B cell (primary cell): ENCODE results near the gene STIL. TPM values are rescaled to one million over a fixed set of nuclear protein-coding genes. Genes with fewer than 3 reads are reported as not detected.

Source experiments
- ATAC-seq: fragments of 200-7000 bp; cut with Tn5 transposase; one replicate; pipeline ENCODE4 v1.10.0; 2021; ENCODE audit warnings: low read depth, mild to moderate bottlenecking, moderate number of reproducible peaks, moderate library complexity
- CTCF ChIA-PET: fragments of 350-600 bp; sonication (Branson Sonifier 250); formaldehyde crosslinking; loops from one replicate; lab custom pipeline; 2021; ENCODE audit warnings: antibody characterized with exemption, inconsistent platforms; lab: Charles Lee
- POLR2A ChIA-PET: fragments of 350-600 bp; sonication (Branson Sonifier 250); formaldehyde crosslinking; loops from one replicate; lab custom pipeline; 2021; ENCODE audit warnings: antibody characterized with exemption; lab: Charles Lee
- DNase-seq: peaks from one replicate; pipeline ENCODE4 v3.0.0; 2013
- H2AFZ ChIP-seq: 2 replicates; pipeline ENCODE4 v1.6.1; 2012; ENCODE audit warnings: mild to moderate bottlenecking, low read depth, low read length; ENCODE audit not compliant: insufficient read depth, poor library complexity, severe bottlenecking
- H3K27ac ChIP-seq, 2 donors: 1 replicate in 1 of 2; 2 replicates in 1 of 2; pipeline ENCODE4 v1.5.1; 2012 to 2013; ENCODE audit warnings: low read length in 2 of 2, mild to moderate bottlenecking in 2 of 2, moderate library complexity in 1 of 2
- H3K27me3 ChIP-seq, 4 experiments: fragments of 200-600 bp in 1 of 4; sonication (generic) in 1 of 4; replicated peaks in 1 of 4; 1 replicate in 2 of 4; 2 replicates in 2 of 4; pipeline versions ENCODE4 v1.6.1 to v1.7.0; 2013 to 2016; ENCODE audit warnings: low read length in 3 of 4, mild to moderate bottlenecking in 2 of 4, mixed read lengths in 1 of 4, moderate library complexity in 1 of 4; ENCODE audit not compliant: insufficient read depth in 4 of 4, control insufficient read depth in 3 of 4; ENCODE audit errors: control extremely low read depth in 1 of 4
- H3K36me3 ChIP-seq, 2 experiments: replicated peaks in 1 of 2; 1 replicate in 1 of 2; 2 replicates in 1 of 2; pipeline versions ENCODE4 v1.6.1 to v1.7.1; 2013; ENCODE audit warnings: low read length in 1 of 2; ENCODE audit not compliant: insufficient read depth in 2 of 2, control insufficient read depth in 1 of 2; ENCODE audit errors: control extremely low read depth in 1 of 2, extremely low read depth in 1 of 2
- H3K4me1 ChIP-seq, 2 donors: fragments of 200-600 bp in 1 of 2; sonication (generic) in 1 of 2; 1 replicate in 1 of 2; 2 replicates in 1 of 2; pipeline versions ENCODE4 v1.5.1 to v1.6.1; 2013 to 2017; ENCODE audit warnings: low read length in 2 of 2; ENCODE audit not compliant: control insufficient read depth in 2 of 2, insufficient read depth in 2 of 2
- H3K4me2 ChIP-seq: replicated peaks from 2 replicates; pipeline ENCODE3; 2012; ENCODE audit warnings: mild to moderate bottlenecking, low read depth, low read length; ENCODE audit not compliant: poor library complexity, severe bottlenecking
- H3K4me3 ChIP-seq, 5 experiments: fragments of 200-600 bp in 1 of 5; sonication (generic) in 1 of 5; 1 replicate in 3 of 5; 2 replicates in 2 of 5; pipeline versions ENCODE4 v1.5.1 to v1.7.0; 2011 to 2016; ENCODE audit warnings: low read length in 4 of 5, mild to moderate bottlenecking in 4 of 5, low read depth in 2 of 5, control low read depth in 1 of 5, moderate library complexity in 1 of 5; ENCODE audit not compliant: insufficient read depth in 1 of 5; ENCODE audit errors: control extremely low read depth in 1 of 5, extremely low read depth in 1 of 5
- H3K79me2 ChIP-seq: fragments of 200-600 bp; sonication (generic); one replicate; pipeline ENCODE4 v1.6.0; 2016; ENCODE audit warnings: low read length; ENCODE audit not compliant: control insufficient read depth, insufficient read depth
- H3K9ac ChIP-seq: fragments of 200-600 bp; sonication (generic); 2 replicates; pipeline ENCODE4 v1.6.1; 2017; ENCODE audit warnings: mild to moderate bottlenecking, low read length, moderate library complexity
- H3K9me3 ChIP-seq, 3 donors: one replicate each; pipeline versions ENCODE4 v1.6.1 to v1.7.1; 2013; ENCODE audit warnings: low read length in 2 of 3; ENCODE audit not compliant: control insufficient read depth in 2 of 3, insufficient read depth in 1 of 3; ENCODE audit errors: control extremely low read depth in 1 of 3
- H4K20me1 ChIP-seq: 2 replicates; pipeline ENCODE4 v1.6.0; 2012; ENCODE audit warnings: mild to moderate bottlenecking, low read length; ENCODE audit not compliant: insufficient read depth, control insufficient read depth, poor library complexity, severe bottlenecking
- H3K27ac Mint-ChIP-seq: one replicate; pipeline ENCODE4 v1.8.0; 2021; ENCODE audit warnings: mixed read lengths
- H3K27me3 Mint-ChIP-seq: one replicate; pipeline ENCODE4 v1.8.0; 2021; ENCODE audit warnings: mixed read lengths
- H3K4me1 Mint-ChIP-seq: one replicate; pipeline ENCODE4 v1.8.0; 2021; ENCODE audit warnings: mixed read lengths
- H3K4me3 Mint-ChIP-seq: one replicate; pipeline ENCODE4 v1.8.0; 2021; ENCODE audit warnings: mixed read lengths
- H3K9me3 Mint-ChIP-seq: one replicate; pipeline ENCODE4 v1.8.0; 2022; ENCODE audit warnings: mixed read lengths; ENCODE audit not compliant: insufficient read depth
- EZH2 ChIP-seq: IDR thresholded peaks from 2 replicates; pipeline ENCODE4 v1.6.1; 2012; ENCODE audit warnings: borderline replicate concordance, low read depth, mild to moderate bottlenecking, moderate library complexity, low read length; ENCODE audit not compliant: insufficient read depth, poor library complexity, severe bottlenecking
- WGBS: methylation state at CpG from one replicate; pipeline ENCODE4 v1.1.5; 2013; ENCODE audit warnings: missing lambda C conversion rate; ENCODE audit not compliant: insufficient coverage; 5-methylcytosine and 5-hydroxymethylcytosine counted together
- intact Hi-C: fragments of 100-400 bp; cut with micrococcal nuclease; formaldehyde crosslinking; loops from one replicate; pipeline ENCODE4 v1.10.0; 2022
- polyA plus RNA-seq: library from polyadenylated mRNA; depleted of rRNA; stranded (reverse); fragments of >200 nt; gene quantifications from 2 replicates; pipeline ENCODE4 v1.2.3, GENCODE V29; 2012
- total RNA-seq, 2 donors: library from RNA; stranded (reverse); fragments of 120-200 nt in 1 of 2; gene quantifications; 1 replicate in 1 of 2; 2 replicates in 1 of 2; pipeline versions ENCODE4 v1.2.3 to v1.2.4, GENCODE V29; 2013 to 2022
- TF ChIP-seq, protein P1 (sequence below): fragments of 200-600 bp; IDR thresholded peaks from one replicate; pipeline ENCODE4 v1.8.0; 2022; ENCODE audit warnings: antibody characterized with exemption, mild to moderate bottlenecking

The STIL gene
- total and polyA plus RNA-seq, 2 donors (not counting 1 experiment from before 2014, with no cell fraction given): 0.79 to 1.8 TPM

DNA sequence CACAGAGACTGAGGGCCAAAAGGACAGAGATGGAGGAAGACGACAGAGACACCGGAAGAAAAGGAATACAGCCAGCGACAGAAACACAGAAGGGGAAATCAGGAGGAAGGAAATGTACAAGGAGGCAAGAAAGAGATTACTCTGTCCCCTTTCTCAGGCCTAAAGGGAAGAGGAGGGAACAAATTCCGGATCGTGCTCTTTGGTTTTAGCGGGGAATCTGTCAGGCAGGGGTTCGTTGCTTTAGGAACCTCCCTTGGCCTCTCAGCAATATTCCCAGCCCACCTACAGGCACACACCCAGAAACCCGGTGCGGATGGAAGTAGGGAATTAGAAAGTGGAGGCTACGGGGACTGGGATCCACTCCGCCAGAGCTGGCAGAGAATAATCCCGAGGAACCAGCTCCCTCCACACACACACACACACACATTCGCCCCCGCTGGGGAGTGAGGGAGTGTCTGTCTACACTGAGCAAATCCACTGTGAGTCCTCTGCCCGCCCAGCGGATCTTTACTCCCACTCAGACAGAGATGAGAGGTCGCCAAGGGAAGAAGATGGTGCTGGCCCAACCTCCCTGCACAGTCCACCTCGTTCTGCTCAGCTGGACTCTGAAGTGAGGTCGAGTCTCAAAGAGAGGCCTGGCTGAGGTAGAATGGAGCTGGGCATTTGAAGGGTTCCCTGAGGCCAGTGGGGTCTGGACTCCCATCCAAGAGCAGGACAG, 87.7 kb downstream of the STIL start:
- CTCF ChIA-PET: interaction anchor here (1.1 kb wide), 1 partner anchor 32 kb away, joined by 3 read pairs; no protein-coding TSS in a partner anchor
- DNase-seq: no peak
- H2AFZ ChIP-seq: no peak overlapping the region
- WGBS: 19% methylated on average over 5 of the region's 19 CpGs
- H3K9ac ChIP-seq: no peak overlapping the region
- H3K4me2 ChIP-seq: peak overlapping the region; percentile 69
- intact Hi-C loops: no loop called here
- no peak overlapping the region for H3K27ac ChIP-seq
- H3K9me3 ChIP-seq: peaks cover 0 to 22% (median 0%) of the 10 kb centered on the region in 3 donors
- Mint-ChIP-seq H3K4me3 (peak overlapping the region; percentile 71), H3K27ac (no peak overlapping the region), H3K27me3 (peaks cover 46% of the 10 kb centered on the region), H3K4me1 (peaks cover 28% of the 10 kb centered on the region), H3K9me3 (no peaks in the 10 kb centered on the region)
- H3K79me2 ChIP-seq: no peaks in the 10 kb centered on the region
- H3K4me3 ChIP-seq: no peak overlapping the region
- H3K36me3 ChIP-seq: no peaks in the 10 kb centered on the region
- ATAC-seq: no peak
- POLR2A ChIA-PET: no interaction called here
- peaks cover 32 to 36% of the 10 kb centered on the region in 2 donors for H3K4me1 ChIP-seq
- TF ChIP-seq, protein P1, sequence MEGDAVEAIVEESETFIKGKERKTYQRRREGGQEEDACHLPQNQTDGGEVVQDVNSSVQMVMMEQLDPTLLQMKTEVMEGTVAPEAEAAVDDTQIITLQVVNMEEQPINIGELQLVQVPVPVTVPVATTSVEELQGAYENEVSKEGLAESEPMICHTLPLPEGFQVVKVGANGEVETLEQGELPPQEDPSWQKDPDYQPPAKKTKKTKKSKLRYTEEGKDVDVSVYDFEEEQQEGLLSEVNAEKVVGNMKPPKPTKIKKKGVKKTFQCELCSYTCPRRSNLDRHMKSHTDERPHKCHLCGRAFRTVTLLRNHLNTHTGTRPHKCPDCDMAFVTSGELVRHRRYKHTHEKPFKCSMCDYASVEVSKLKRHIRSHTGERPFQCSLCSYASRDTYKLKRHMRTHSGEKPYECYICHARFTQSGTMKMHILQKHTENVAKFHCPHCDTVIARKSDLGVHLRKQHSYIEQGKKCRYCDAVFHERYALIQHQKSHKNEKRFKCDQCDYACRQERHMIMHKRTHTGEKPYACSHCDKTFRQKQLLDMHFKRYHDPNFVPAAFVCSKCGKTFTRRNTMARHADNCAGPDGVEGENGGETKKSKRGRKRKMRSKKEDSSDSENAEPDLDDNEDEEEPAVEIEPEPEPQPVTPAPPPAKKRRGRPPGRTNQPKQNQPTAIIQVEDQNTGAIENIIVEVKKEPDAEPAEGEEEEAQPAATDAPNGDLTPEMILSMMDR: no peak
- no peak for TF ChIP-seq EZH2
- peaks cover 0 to 90% (median 57%) of the 10 kb centered on the region in 4 experiments for H3K27me3 ChIP-seq
- H4K20me1 ChIP-seq: no peaks in the 10 kb centered on the region

DNA sequence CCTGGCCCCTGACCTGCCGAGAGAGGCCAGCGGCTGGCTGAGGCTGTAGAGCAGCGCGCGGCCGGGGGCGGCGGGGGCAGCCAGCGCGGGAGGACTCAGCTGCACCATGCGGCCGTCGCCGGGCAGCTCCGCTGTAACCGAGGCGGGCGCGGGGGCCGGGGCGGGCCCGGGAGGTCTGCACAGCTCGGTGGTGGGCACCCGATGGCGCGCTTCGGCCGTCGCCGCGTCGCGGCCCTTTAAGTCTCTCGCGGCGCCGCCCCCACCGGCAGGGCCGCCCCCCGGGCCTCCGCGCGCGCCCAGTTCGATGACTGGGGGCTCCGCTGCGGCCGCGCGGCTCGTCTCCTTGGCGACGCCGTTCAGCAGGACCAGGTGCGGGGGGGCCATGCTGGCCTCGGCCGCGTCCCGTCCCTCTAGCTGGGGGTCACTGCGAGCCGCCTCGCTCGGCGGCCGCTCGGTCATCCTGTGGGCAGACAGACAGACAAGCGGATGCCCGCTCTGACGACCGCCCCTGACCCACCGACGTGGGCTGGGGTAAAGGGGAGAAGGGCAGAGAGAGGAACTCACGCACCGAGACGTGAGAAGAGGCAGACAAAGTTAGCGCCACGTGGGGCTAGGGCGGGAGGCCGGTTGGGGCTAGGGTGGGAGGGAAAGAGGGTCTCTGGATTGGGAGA, 88.4 kb downstream of the STIL start:
- WGBS: 2% methylated on average over 79 of the region's 79 CpGs
- peak overlapping the region; percentile 69 for H3K4me2 ChIP-seq
- no peak overlapping the region for H3K27ac Mint-ChIP-seq
- no peaks in the 10 kb centered on the region for H3K79me2 ChIP-seq
- H3K27ac ChIP-seq: no peak overlapping the region
- peaks cover 47% of the 10 kb centered on the region for H3K27me3 Mint-ChIP-seq
- DNase-seq (peak; percentile 19), ATAC-seq (peak; percentile 24)
- no peaks in the 10 kb centered on the region for H3K9me3 Mint-ChIP-seq
- peak overlapping the region; percentile 71 for H3K4me3 Mint-ChIP-seq
- H3K4me1 ChIP-seq: peaks cover 25 to 28% of the 10 kb centered on the region in 2 donors
- H3K9ac ChIP-seq: no peak overlapping the region
- peak overlapping the region in 1 of 5 experiments; percentile 7 for H3K4me3 ChIP-seq
- TF ChIP-seq, protein P1: no peak
- no peak for TF ChIP-seq EZH2
- peaks cover 0 to 15% (median 0%) of the 10 kb centered on the region in 3 donors for H3K9me3 ChIP-seq
- no peaks in the 10 kb centered on the region for H4K20me1 ChIP-seq
- ChIA-PET CTCF (no interaction called here), POLR2A (no interaction called here)
- H3K36me3 ChIP-seq: no peaks in the 10 kb centered on the region
- peaks cover 0 to 89% (median 51%) of the 10 kb centered on the region in 4 experiments for H3K27me3 ChIP-seq
- peak overlapping the region; percentile 49 for H2AFZ ChIP-seq
- H3K4me1 Mint-ChIP-seq: peaks cover 22% of the 10 kb centered on the region
- intact Hi-C loops: no loop called here
